Stimulated activated CD8-positive, alpha-beta memory T cell treated with anti-CD3 and anti-CD28 coated beads, Interleukin-15, amount 100 ng/mL, for 4 hours (primary cell): Measurements from ENCODE around the gene PLEKHA7.

ENCODE experiments used
- DNase-seq, 2 donors: peaks; one replicate each; pipeline ENCODE4 v3.0.0-alpha.2; 2020; ENCODE audit warnings: low read depth in 2 of 2

The PLEKHA7 gene

GRCh38 chr11:16738947-16739815 lies 275.0 kb downstream of the PLEKHA7 start:
- DNase-seq, result peak in 1 of 2 donors; percentile 10

- DNase-seq, result peak; percentile 84 to 92
Observed at GRCh38 chr11:16738193-16738946, 275.8 kb downstream of the PLEKHA7 start, which contains the start of gene C11orf58. Gene C11orf58, plus strand, starts transcription at chr11:16738647. Its CDS starts 132 bp downstream, at chr11:16738779.

GRCh38 chr11:16737818-16738192 lies 276.4 kb downstream of the PLEKHA7 start:
- no peak for DNase-seq
